Tibial nerve (tissue), 4 donors: Measurements from ENCODE around the gene CDC25B. TPM values are rescaled to one million over a fixed set of nuclear protein-coding genes. Genes with fewer than 3 reads are reported as not detected.

ENCODE experiments used
- DNase-seq, 2 donors: peaks; one replicate each; pipeline ENCODE4 v3.0.0-alpha.2; 2019; ENCODE audit warnings: low spot score in 2 of 2
- H3K27ac ChIP-seq, 4 donors: fragments of 200-600 bp; sonication (generic) in 3 of 4; one replicate each; pipeline ENCODE4 v1.5.1; 2017 to 2019; ENCODE audit warnings: mild to moderate bottlenecking in 1 of 4
- H3K27me3 ChIP-seq, 2 donors: fragments of 200-600 bp; sonication (generic) in 1 of 2; one replicate each; pipeline versions ENCODE4 v1.5.1 to v1.6.0; 2017 to 2019
- H3K36me3 ChIP-seq, 3 donors: fragments of 200-600 bp; sonication (generic); one replicate each; pipeline ENCODE4 v1.5.1; 2018 to 2019
- H3K4me1 ChIP-seq, 4 donors: fragments of 200-600 bp; sonication (generic) in 3 of 4; one replicate each; pipeline ENCODE4 v1.5.1; 2017 to 2019
- H3K4me3 ChIP-seq, 4 donors: fragments of 200-600 bp; sonication (generic) in 3 of 4; one replicate each; pipeline ENCODE4 v1.5.1; 2017 to 2019; ENCODE audit warnings: mild to moderate bottlenecking in 1 of 4, moderate library complexity in 1 of 4
- H3K9me3 ChIP-seq, 4 donors: fragments of 200-600 bp; sonication (generic) in 3 of 4; one replicate each; pipeline ENCODE4 v1.5.1; 2017 to 2019
- CTCF ChIP-seq, 5 experiments: fragments of 200-600 bp in 3 of 5; fragments of 450-650 bp in 2 of 5; sonication (generic) in 3 of 5; IDR thresholded peaks; one replicate each; pipeline ENCODE4 v1.5.1; 2016 to 2019; ENCODE audit warnings: antibody characterized with exemption in 5 of 5, mild to moderate bottlenecking in 3 of 5, moderate library complexity in 2 of 5
- EP300 ChIP-seq, 2 donors: sonication (generic); formaldehyde crosslinking; IDR thresholded peaks; one replicate each; pipeline ENCODE4 v1.6.1; 2017; ENCODE audit warnings: antibody characterized with exemption in 2 of 2, mild to moderate bottlenecking in 1 of 2
- POLR2A ChIP-seq, 2 donors: fragments of 450-650 bp; IDR thresholded peaks; one replicate each; pipeline ENCODE4 v1.6.1; 2017; ENCODE audit warnings: antibody characterized with exemption in 2 of 2, mild to moderate bottlenecking in 2 of 2, moderate library complexity in 2 of 2
- WGBS, 2 donors: methylation state at CpG; one replicate each; pipeline ENCODE4 v1.1.5; 2018; 5-methylcytosine and 5-hydroxymethylcytosine counted together
- total RNA-seq, 4 donors: library from RNA; depleted of rRNA; stranded (reverse); fragments of >200 nt; gene quantifications; one replicate each; pipeline ENCODE4 v1.1.0, GENCODE V29; 2016

Gene CDC25B
- total RNA-seq, 4 donors from 2014 or later = 33.0 to 65.4 (median 43.9) TPM

GRCh38 chr20:3775457-3776108, 20.5 kb upstream of the CDC25B start:
- Histone ChIP-seq H3K27me3 (no peaks in the 10 kb centered on the region), H3K9me3 (no peaks in the 10 kb centered on the region), H3K4me3 (no peak overlapping the region), H3K27ac (no peak overlapping the region), H3K4me1 (peaks cover 0 to 22% (median 10%) of the 10 kb centered on the region in 4 donors), H3K36me3 (no peaks in the 10 kb centered on the region)
- no peak for TF ChIP-seq CTCF (IDR thresholded peaks at IDR 0.05)
- TF ChIP-seq POLR2A (IDR thresholded peaks at IDR 0.05) = no peak
- TF ChIP-seq EP300 (IDR thresholded peaks at IDR 0.05) = no peak
- DNase-seq = no peak
- 75 to 93% methylated on average over 4 of the region's 4 CpGs for WGBS, 2 donors

- WGBS, 2 donors = 8 to 13% methylated on average over 14 to 16 of the region's 16 CpGs
- peak overlapping the region in 1 of 4 donors; percentile 66 for H3K27ac ChIP-seq
- TF ChIP-seq POLR2A (IDR thresholded peaks at IDR 0.05) (no peak), EP300 (IDR thresholded peaks at IDR 0.05) (no peak), CTCF (IDR thresholded peaks at IDR 0.05) (no peak)
Measured at GRCh38 chr20:3777381-3777715, 18.8 kb upstream of the CDC25B start.

GRCh38 chr20:3777716-3778629, 18.1 kb upstream of the CDC25B start:
- Histone ChIP-seq H3K4me1 (peaks cover 0 to 43% (median 13%) of the 10 kb centered on the region in 4 donors), H3K27me3 (no peaks in the 10 kb centered on the region), H3K9me3 (no peaks in the 10 kb centered on the region), H3K36me3 (peaks cover 0 to 6% (median 0%) of the 10 kb centered on the region in 3 donors), H3K4me3 (peak overlapping the region; percentile 28 to 60 (median 54)), H3K27ac (peak overlapping the region in 1 of 4 donors; percentile 66)
- WGBS, 2 donors = 1 to 3% methylated on average over 41 of the region's 70 CpGs
- TF ChIP-seq POLR2A (IDR thresholded peaks at IDR 0.05) (no peak), EP300 (IDR thresholded peaks at IDR 0.05) (no peak), CTCF (IDR thresholded peaks at IDR 0.05) (peak in 1 of 5 experiments; percentile 10)
- peak in 1 of 2 donors; percentile 48 for DNase-seq

More at GRCh38 chr20:3777381-3777715, 18.8 kb upstream of the CDC25B start:
- no peaks in the 10 kb centered on the region for H3K27me3 ChIP-seq
- peaks cover 0 to 36% (median 13%) of the 10 kb centered on the region in 4 donors for H3K4me1 ChIP-seq
- no peaks in the 10 kb centered on the region for H3K9me3 ChIP-seq
- no peaks in the 10 kb centered on the region for H3K36me3 ChIP-seq
- H3K4me3 ChIP-seq = peak overlapping the region; percentile 28 to 60 (median 54)
- DNase-seq = no peak

GRCh38 chr20:3778976-3779375, 17.1 kb upstream of the CDC25B start:
- Histone ChIP-seq H3K27me3 (no peaks in the 10 kb centered on the region), H3K4me1 (peaks cover 0 to 53% (median 15%) of the 10 kb centered on the region in 4 donors), H3K9me3 (no peaks in the 10 kb centered on the region), H3K4me3 (no peak overlapping the region), H3K27ac (no peak overlapping the region), H3K36me3 (peaks cover 0 to 11% (median 0%) of the 10 kb centered on the region in 3 donors)
- DNase-seq = no peak
- no peak for TF ChIP-seq EP300 (IDR thresholded peaks at IDR 0.05)
- 38 to 66% methylated on average over 17 of the region's 18 CpGs for WGBS, 2 donors

GRCh38 chr20:3781153-3781910, 14.8 kb upstream of the CDC25B start, which contains the start of gene SPEF1:
Gene SPEF1 (minus strand): TSS chr20:3781448. CDS start chr20:3781287, 161 bp downstream.
- H3K9me3 ChIP-seq = no peaks in the 10 kb centered on the region
- peak within 1 kb of the TSS in 3 of 4 donors; percentile 65 to 73 (median 69) for H3K27ac ChIP-seq
- peaks cover 0 to 22% (median 0%) of the 10 kb centered on the region in 3 donors for H3K36me3 ChIP-seq
- H3K4me1 ChIP-seq = peaks cover 0 to 71% (median 32%) of the 10 kb centered on the region in 4 donors
- H3K4me3 ChIP-seq = peak within 1 kb of the TSS in 3 of 4 donors; percentile 9 to 47 (median 45)
- H3K27me3 ChIP-seq = no peaks in the 10 kb centered on the region
- peak; percentile 62 to 84 for DNase-seq
- TF ChIP-seq POLR2A (IDR thresholded peaks at IDR 0.05) = no peak
- peak in 4 of 5 experiments; percentile 29 to 69 (median 54) for TF ChIP-seq CTCF (IDR thresholded peaks at IDR 0.05)
- TF ChIP-seq EP300 (IDR thresholded peaks at IDR 0.05) = peak; percentile 26 to 29
- 16 to 17% methylated on average over 22 to 26 of the region's 28 CpGs for WGBS, 2 donors
